ENCODE data around the gene ATP9A.

The ATP9A gene

GRCh38 chr20:51810155-51811041, 42.2 kb upstream of the ATP9A start:
- TF ChIP-seq CTCF (conservative IDR thresholded peaks at IDR 0.05): no peak

GRCh38 chr20:51807720-51808250, 39.6 kb upstream of the ATP9A start:
- TF ChIP-seq CTCF (conservative IDR thresholded peaks at IDR 0.05): no peak
- no peak overlapping the region for H3K27ac ChIP-seq

More at GRCh38 chr20:51810155-51811041, 42.2 kb upstream of the ATP9A start:
- no peak overlapping the region for H3K27ac ChIP-seq

- no peak for TF ChIP-seq CTCF (conservative IDR thresholded peaks at IDR 0.05)
- peak overlapping the region; percentile 85; the same call in 1 of the 2 replicates for H3K27ac ChIP-seq
Measured at GRCh38 chr20:51804754-51805153, 36.6 kb upstream of the ATP9A start.

GRCh38 chr20:51803148-51803854, 35.1 kb upstream of the ATP9A start:
- TF ChIP-seq CTCF (conservative IDR thresholded peaks at IDR 0.05): no peak

GRCh38 chr20:51802170-51802751, 34.1 kb upstream of the ATP9A start, which contains the start of gene SALL4:
TSS of gene SALL4 (minus strand) at chr20:51802521. CDS start at chr20:51802408, 113 bp downstream.
- no peak for TF ChIP-seq CTCF (conservative IDR thresholded peaks at IDR 0.05)
- peak within 1 kb of the TSS; percentile 85 for H3K27ac ChIP-seq

More at GRCh38 chr20:51803148-51803854, 35.1 kb upstream of the ATP9A start:
- peak overlapping the region; percentile 85 for H3K27ac ChIP-seq

- H3K27ac ChIP-seq: peak overlapping the region; percentile 85; the same call in 1 of the 2 replicates
- TF ChIP-seq CTCF (conservative IDR thresholded peaks at IDR 0.05): no peak
Measured at GRCh38 chr20:51801823-51802123, 33.6 kb upstream of the ATP9A start.

Data from VCaP (cell line).